ENCODE data around the gene ABCC4. TPM values are rescaled to one million over a fixed set of nuclear protein-coding genes. Genes with fewer than 3 reads are reported as not detected.
"Not testable (repeated sequence)": the region's sequence is repeated elsewhere in the genome, so short reads cannot be mapped to it uniquely, and the experiment has no call there.

The ABCC4 gene
- total RNA-seq, 1 experiment from 2014 or later: 32.3 TPM

DNA sequence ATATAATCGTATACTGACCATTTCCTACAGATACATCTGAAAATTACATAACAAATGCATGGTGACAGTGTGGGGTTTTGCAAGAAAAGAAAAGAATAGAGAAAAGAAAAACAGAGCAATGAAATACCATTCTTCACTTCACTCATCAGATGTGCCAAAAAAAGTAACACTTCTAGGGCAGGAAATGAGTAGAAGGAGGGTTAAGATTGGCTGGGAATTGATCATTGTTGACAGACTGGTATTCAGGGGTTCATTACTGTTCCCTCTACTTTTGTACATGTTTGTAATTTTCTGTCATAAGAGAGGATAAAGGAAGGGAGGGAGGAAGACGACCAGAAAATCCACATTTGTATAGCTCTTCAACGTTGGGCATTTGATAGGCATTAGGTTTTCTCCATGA, 31.5 kb downstream of the ABCC4 start:
- H3K4me2 ChIP-seq (ENCODE audit: low read depth, low read length, poor library complexity, severe bottlenecking): no peak overlapping the region

DNA sequence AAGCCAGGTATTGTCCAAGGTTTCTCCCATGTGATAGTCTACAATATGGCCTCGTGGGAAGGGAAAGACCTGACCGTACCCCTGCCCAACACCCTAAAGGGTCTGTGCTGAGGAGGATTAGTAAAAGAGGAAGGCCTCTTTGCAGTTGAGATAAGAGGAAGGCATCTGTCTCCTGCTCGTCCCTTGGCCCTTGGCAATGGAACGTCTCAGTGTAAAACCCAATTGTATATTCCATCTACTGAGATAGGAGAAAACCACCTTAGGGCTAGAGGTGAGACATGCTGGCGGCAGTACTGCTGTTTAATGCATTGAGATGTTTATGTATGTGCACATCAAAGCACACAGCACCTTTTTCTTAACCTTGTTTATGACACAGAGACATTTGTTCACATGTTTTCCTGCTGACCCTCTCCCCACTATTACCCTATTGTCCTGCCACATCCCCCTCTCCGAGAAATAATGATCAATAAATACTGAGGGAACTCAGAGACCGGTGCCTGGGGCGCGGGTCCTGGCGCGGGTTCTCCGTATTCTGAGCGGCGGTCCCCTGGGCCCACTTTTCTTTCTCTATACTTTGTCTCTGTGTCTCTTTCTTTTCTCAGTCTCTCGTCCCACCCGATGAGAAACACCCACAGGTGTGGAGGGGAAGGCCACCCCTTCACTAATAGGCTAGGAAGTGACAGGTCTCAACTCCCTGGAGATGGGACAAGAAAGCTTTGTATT, 32.7 kb downstream of the ABCC4 start:
- DNase-seq; H3K4me3 ChIP-seq (ENCODE audit: low read length); H3K9me3 ChIP-seq (ENCODE audit: low read length); H2AFZ ChIP-seq (ENCODE audit: low read length); H3K4me2 ChIP-seq (ENCODE audit: low read depth, low read length, poor library complexity, severe bottlenecking); H3K27ac ChIP-seq (ENCODE audit: low read length); H3K9me2 ChIP-seq (replicated peaks; ENCODE audit: insufficient read depth, low read length); H3K36me3 ChIP-seq (ENCODE audit: insufficient read depth, low read length); H4K20me1 ChIP-seq (ENCODE audit: insufficient read depth, low read depth, low read length); H3K27me3 ChIP-seq (ENCODE audit: low read length); H3K9ac ChIP-seq (ENCODE audit: low read length): not testable (repeated sequence)
- Histone ChIP-seq H3K4me1 (ENCODE audit: low read length) (peaks cover 26% of the 10 kb centered on the region), H3K79me2 (ENCODE audit: low read length) (peaks cover 90% of the 10 kb centered on the region)

More for the DNA sequence above, 31.5 kb downstream of the ABCC4 start:
- Histone ChIP-seq H3K36me3 (ENCODE audit: insufficient read depth, low read length) (no peaks in the 10 kb centered on the region; the same call in 1 of the 2 replicates), H3K9me2 (replicated peaks; ENCODE audit: insufficient read depth, low read length) (no peaks in the 10 kb centered on the region), H3K27me3 (ENCODE audit: low read length) (no peaks in the 10 kb centered on the region), H4K20me1 (ENCODE audit: insufficient read depth, low read depth, low read length) (no peaks in the 10 kb centered on the region), H3K4me3 (ENCODE audit: low read length) (no peak overlapping the region), H3K79me2 (ENCODE audit: low read length) (peaks cover 92% of the 10 kb centered on the region), H3K9ac (ENCODE audit: low read length) (no peak overlapping the region), H2AFZ (ENCODE audit: low read length) (no peak overlapping the region), H3K4me1 (ENCODE audit: low read length) (peaks cover 28% of the 10 kb centered on the region), H3K27ac (ENCODE audit: low read length) (no peak overlapping the region), H3K9me3 (ENCODE audit: low read length) (no peaks in the 10 kb centered on the region)
- no peak for DNase-seq

- Histone ChIP-seq H4K20me1 (ENCODE audit: insufficient read depth, low read depth, low read length) (no peaks in the 10 kb centered on the region), H3K4me2 (ENCODE audit: low read depth, low read length, poor library complexity, severe bottlenecking) (no peak overlapping the region), H2AFZ (ENCODE audit: low read length) (no peak overlapping the region), H3K9me3 (ENCODE audit: low read length) (no peaks in the 10 kb centered on the region), H3K36me3 (ENCODE audit: insufficient read depth, low read length) (no peaks in the 10 kb centered on the region; the same call in 1 of the 2 replicates), H3K9me2 (replicated peaks; ENCODE audit: insufficient read depth, low read length) (no peaks in the 10 kb centered on the region), H3K4me1 (ENCODE audit: low read length) (peaks cover 26% of the 10 kb centered on the region), H3K79me2 (ENCODE audit: low read length) (peaks cover 90% of the 10 kb centered on the region), H3K27ac (ENCODE audit: low read length) (no peak overlapping the region), H3K4me3 (ENCODE audit: low read length) (no peak overlapping the region), H3K9ac (ENCODE audit: low read length) (no peak overlapping the region), H3K27me3 (ENCODE audit: low read length) (no peaks in the 10 kb centered on the region)
- no peak for DNase-seq
These were observed 33.4 kb downstream of the ABCC4 start for GRCh38 chr13:95267662-95268342.

DNA sequence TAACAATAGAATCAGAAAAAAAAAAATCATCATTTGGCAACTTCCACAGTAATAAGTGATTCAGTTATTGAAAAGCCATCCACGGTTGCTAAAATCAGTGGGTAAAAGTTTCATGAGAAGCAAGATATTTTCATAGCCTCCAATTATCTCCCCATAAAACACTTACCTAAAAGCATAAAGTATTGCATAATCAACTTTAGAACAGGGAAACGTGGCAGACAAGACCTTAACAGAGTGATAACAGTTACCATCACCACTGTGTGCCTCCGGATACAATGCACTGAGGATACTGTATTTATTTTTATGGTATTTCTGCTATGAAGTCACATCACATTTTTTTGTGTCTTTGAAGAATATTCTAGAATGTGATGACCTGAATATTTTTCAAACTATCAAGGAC, 37.0 kb downstream of the ABCC4 start:
- Histone ChIP-seq H3K9me2 (replicated peaks; ENCODE audit: insufficient read depth, low read length) (no peaks in the 10 kb centered on the region), H3K4me1 (ENCODE audit: low read length) (peaks cover 47% of the 10 kb centered on the region), H3K27me3 (ENCODE audit: low read length) (no peaks in the 10 kb centered on the region), H3K9ac (ENCODE audit: low read length) (no peak overlapping the region), H3K9me3 (ENCODE audit: low read length) (no peaks in the 10 kb centered on the region), H2AFZ (ENCODE audit: low read length) (no peak overlapping the region), H3K36me3 (ENCODE audit: insufficient read depth, low read length) (no peaks in the 10 kb centered on the region; the same call in 1 of the 2 replicates), H3K4me2 (ENCODE audit: low read depth, low read length, poor library complexity, severe bottlenecking) (no peak overlapping the region), H3K4me3 (ENCODE audit: low read length) (no peak overlapping the region), H3K79me2 (ENCODE audit: low read length) (peaks cover 90% of the 10 kb centered on the region), H4K20me1 (ENCODE audit: insufficient read depth, low read depth, low read length) (no peaks in the 10 kb centered on the region), H3K27ac (ENCODE audit: low read length) (no peak overlapping the region)
- no peak for DNase-seq

GRCh38 chr13:95262837-95263384, 38.3 kb downstream of the ABCC4 start:
- Histone ChIP-seq H3K9me3 (ENCODE audit: low read length) (no peaks in the 10 kb centered on the region), H3K79me2 (ENCODE audit: low read length) (peaks cover 91% of the 10 kb centered on the region), H3K27me3 (ENCODE audit: low read length) (no peaks in the 10 kb centered on the region), H3K36me3 (ENCODE audit: insufficient read depth, low read length) (no peaks in the 10 kb centered on the region; the same call in 1 of the 2 replicates), H3K27ac (ENCODE audit: low read length) (no peak overlapping the region), H4K20me1 (ENCODE audit: insufficient read depth, low read depth, low read length) (no peaks in the 10 kb centered on the region), H3K9ac (ENCODE audit: low read length) (no peak overlapping the region), H3K4me2 (ENCODE audit: low read depth, low read length, poor library complexity, severe bottlenecking) (no peak overlapping the region), H2AFZ (ENCODE audit: low read length) (no peak overlapping the region), H3K9me2 (replicated peaks; ENCODE audit: insufficient read depth, low read length) (no peaks in the 10 kb centered on the region), H3K4me1 (ENCODE audit: low read length) (peaks cover 36% of the 10 kb centered on the region), H3K4me3 (ENCODE audit: low read length) (no peak overlapping the region)
- DNase-seq: no peak

GRCh38 chr13:95261956-95262355, 39.3 kb downstream of the ABCC4 start:
- peaks cover 33% of the 10 kb centered on the region for H3K4me1 ChIP-seq (ENCODE audit: low read length)
- no peak overlapping the region for H3K4me3 ChIP-seq (ENCODE audit: low read length)
- no peaks in the 10 kb centered on the region for H3K27me3 ChIP-seq (ENCODE audit: low read length)
- no peak overlapping the region for H2AFZ ChIP-seq (ENCODE audit: low read length)
- H3K36me3 ChIP-seq (ENCODE audit: insufficient read depth, low read length): no peaks in the 10 kb centered on the region; the same call in 1 of the 2 replicates
- H3K27ac ChIP-seq (ENCODE audit: low read length): no peak overlapping the region
- H3K9me2 ChIP-seq (replicated peaks; ENCODE audit: insufficient read depth, low read length): no peaks in the 10 kb centered on the region
- no peak overlapping the region for H3K4me2 ChIP-seq (ENCODE audit: low read depth, low read length, poor library complexity, severe bottlenecking)
- no peak overlapping the region for H3K9ac ChIP-seq (ENCODE audit: low read length)
- peaks cover 91% of the 10 kb centered on the region for H3K79me2 ChIP-seq (ENCODE audit: low read length)
- no peaks in the 10 kb centered on the region for H3K9me3 ChIP-seq (ENCODE audit: low read length)
- no peak for DNase-seq
- no peaks in the 10 kb centered on the region for H4K20me1 ChIP-seq (ENCODE audit: insufficient read depth, low read depth, low read length)

- Histone ChIP-seq H3K9ac (ENCODE audit: low read length) (no peak overlapping the region), H3K27me3 (ENCODE audit: low read length) (no peaks in the 10 kb centered on the region), H3K9me2 (replicated peaks; ENCODE audit: insufficient read depth, low read length) (no peaks in the 10 kb centered on the region), H3K4me1 (ENCODE audit: low read length) (peaks cover 39% of the 10 kb centered on the region), H3K36me3 (ENCODE audit: insufficient read depth, low read length) (no peaks in the 10 kb centered on the region), H3K4me3 (ENCODE audit: low read length) (no peak overlapping the region; the same call in 1 of the 2 replicates), H3K79me2 (ENCODE audit: low read length) (peaks cover 92% of the 10 kb centered on the region), H3K4me2 (ENCODE audit: low read depth, low read length, poor library complexity, severe bottlenecking) (peak overlapping the region; percentile 56), H3K9me3 (ENCODE audit: low read length) (no peaks in the 10 kb centered on the region), H3K27ac (ENCODE audit: low read length) (peak overlapping the region; percentile 27; the same call in 1 of the 2 replicates), H4K20me1 (ENCODE audit: insufficient read depth, low read depth, low read length) (no peaks in the 10 kb centered on the region), H2AFZ (ENCODE audit: low read length) (no peak overlapping the region)
- peak; percentile 70 for DNase-seq
These were observed 41.2 kb downstream of the ABCC4 start for GRCh38 chr13:95260031-95260525.

DNA sequence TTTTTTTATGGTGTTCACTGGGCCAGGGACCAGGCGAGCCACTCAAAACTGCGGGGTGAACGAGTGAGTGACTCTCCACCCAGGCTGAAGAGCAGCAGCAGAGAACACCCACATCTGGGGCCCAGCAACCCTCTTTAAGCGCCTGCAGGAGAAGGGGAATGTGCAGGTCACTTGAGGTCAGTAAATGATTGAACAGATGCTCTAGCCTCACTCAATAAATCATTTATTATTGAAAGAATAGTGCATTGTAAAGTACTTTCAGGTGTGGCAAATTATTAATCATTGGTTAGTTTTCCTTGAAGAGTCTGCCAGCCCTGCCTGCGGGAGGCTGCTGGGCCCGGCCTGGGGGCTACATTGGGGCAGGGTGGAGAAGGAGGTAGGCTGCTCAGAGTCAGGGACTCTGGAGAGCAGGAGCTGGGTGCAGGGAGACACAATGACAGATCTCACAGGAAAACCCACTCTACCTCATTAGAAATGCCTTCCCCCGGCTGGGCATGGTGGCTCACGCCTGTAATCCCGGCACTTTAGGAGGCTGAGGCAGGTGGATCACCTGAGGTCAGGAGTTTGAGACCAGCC, 42.5 kb downstream of the ABCC4 start:
- Histone ChIP-seq H2AFZ (ENCODE audit: low read length) (no peak overlapping the region), H3K36me3 (ENCODE audit: insufficient read depth, low read length) (no peaks in the 10 kb centered on the region), H3K9me3 (ENCODE audit: low read length) (no peaks in the 10 kb centered on the region), H4K20me1 (ENCODE audit: insufficient read depth, low read depth, low read length) (no peaks in the 10 kb centered on the region), H3K79me2 (ENCODE audit: low read length) (peaks cover 95% of the 10 kb centered on the region), H3K27me3 (ENCODE audit: low read length) (no peaks in the 10 kb centered on the region), H3K4me3 (ENCODE audit: low read length) (no peak overlapping the region), H3K4me1 (ENCODE audit: low read length) (peaks cover 42% of the 10 kb centered on the region), H3K27ac (ENCODE audit: low read length) (no peak overlapping the region), H3K4me2 (ENCODE audit: low read depth, low read length, poor library complexity, severe bottlenecking) (no peak overlapping the region), H3K9ac (ENCODE audit: low read length) (no peak overlapping the region), H3K9me2 (replicated peaks; ENCODE audit: insufficient read depth, low read length) (no peaks in the 10 kb centered on the region)
- DNase-seq: no peak

Measured in Karpas-422 (cell line).